Transverse colon (tissue), 4 donors: Measurements from ENCODE around the gene SLC25A51. TPM values are rescaled to one million over a fixed set of nuclear protein-coding genes. Genes with fewer than 3 reads are reported as not detected.

ENCODE experiments used
- DNase-seq: peaks from one replicate; pipeline ENCODE4 v3.0.0-alpha.2; 2019
- H3K27ac ChIP-seq, 4 donors: fragments of 200-600 bp; sonication (generic); 2 replicates each; pipeline ENCODE4 v1.5.1; 2016 to 2018; ENCODE audit warnings: inconsistent platforms in 4 of 4
- H3K27me3 ChIP-seq: fragments of 200-600 bp; sonication (generic); 2 replicates; pipeline ENCODE4 v1.5.1; 2017; ENCODE audit warnings: inconsistent platforms
- H3K36me3 ChIP-seq, 4 donors: fragments of 200-600 bp; sonication (generic); 2 replicates each; pipeline ENCODE4 v1.5.1; 2017 to 2019; ENCODE audit warnings: inconsistent platforms in 4 of 4
- H3K4me1 ChIP-seq, 4 donors: fragments of 200-600 bp; sonication (generic); 2 replicates each; pipeline ENCODE4 v1.5.1; 2017 to 2020; ENCODE audit warnings: inconsistent platforms in 4 of 4
- H3K4me3 ChIP-seq, 4 donors: fragments of 200-600 bp; sonication (generic); 1 replicate in 1 of 4; 2 replicates in 3 of 4; pipeline versions ENCODE4 v1.5.1 to v1.6.1; 2017 to 2019; ENCODE audit warnings: inconsistent platforms in 4 of 4
- H3K9me3 ChIP-seq, 2 donors: fragments of 200-600 bp; sonication (generic); 2 replicates each; pipeline ENCODE4 v1.5.1; 2017 to 2019; ENCODE audit warnings: inconsistent platforms in 2 of 2
- CTCF ChIP-seq, 5 experiments: fragments of 200-600 bp in 3 of 5; fragments of 450-650 bp in 2 of 5; sonication (generic) in 3 of 5; IDR thresholded peaks; 1 replicate in 2 of 5; 2 replicates in 3 of 5; pipeline ENCODE4 v1.5.1; 2016 to 2017; ENCODE audit warnings: antibody characterized with exemption in 5 of 5, inconsistent platforms in 3 of 5, mild to moderate bottlenecking in 2 of 5, moderate library complexity in 1 of 5
- EP300 ChIP-seq: sonication (generic); formaldehyde crosslinking; IDR thresholded peaks from one replicate; pipeline ENCODE4 v1.6.1; 2017; ENCODE audit warnings: antibody characterized with exemption, low read depth
- POLR2A ChIP-seq: fragments of 450-650 bp; IDR thresholded peaks from one replicate; pipeline ENCODE4 v1.6.1; 2016; ENCODE audit warnings: antibody characterized with exemption, mild to moderate bottlenecking, moderate library complexity
- POLR2AphosphoS5 ChIP-seq, 3 donors: sonication (generic); formaldehyde crosslinking; IDR thresholded peaks; one replicate each; pipeline ENCODE4 v1.6.1; 2016; ENCODE audit warnings: antibody characterized with exemption in 3 of 3
- WGBS, 2 donors: methylation state at CpG; one replicate each; pipeline ENCODE4 v1.1.5; 2018; ENCODE audit warnings: low coverage in 1 of 2; 5-methylcytosine and 5-hydroxymethylcytosine counted together
- in situ Hi-C, 4 donors: fragments of 200-750 bp; cut with MboI; loops; one replicate each; pipeline versions ENCODE4 v1.15.0 to v1.15.1; 2017; ENCODE audit warnings: low sequenced_read_pairs in 3 of 4, low pct_ligation_motif_present in 1 of 4, low pct_unique_long_range_greater_than_20kb in 1 of 4
- intact Hi-C: fragments of 100-400 bp; cut with DNase I; formaldehyde crosslinking; loops from one replicate; pipeline ENCODE4 v1.15.1; 2023; ENCODE audit warnings: low total_unique reads
- total RNA-seq, 4 donors: library from RNA; depleted of rRNA; stranded (reverse); fragments of >200 nt; gene quantifications; one replicate each; pipeline ENCODE4 v1.1.0, GENCODE V29; 2016

The SLC25A51 gene
- total RNA-seq, 4 donors from 2014 or later = 15.7 to 30.0 (median 24.1) TPM

- Histone ChIP-seq H3K4me1 (peaks cover 6 to 13% (median 8%) of the 10 kb centered on the region in 4 donors), H3K27ac (no peak overlapping the region), H3K27me3 (no peaks in the 10 kb centered on the region), H3K9me3 (no peaks in the 10 kb centered on the region), H3K4me3 (no peak overlapping the region), H3K36me3 (peaks cover 0 to 5% (median 2%) of the 10 kb centered on the region in 4 donors)
- no peak for DNase-seq
- 80% methylated on average over 9 of the region's 9 CpGs; no CpG with 5 or more reads in 1 of the 2 donors for WGBS, 2 donors
- in situ Hi-C loops (no loop called here), intact Hi-C loops (no loop called here)
- TF ChIP-seq POLR2A = no peak
- no peak for TF ChIP-seq EP300
- no peak for TF ChIP-seq CTCF (IDR thresholded peaks at IDR 0.05)
- no peak for TF ChIP-seq POLR2AphosphoS5 (IDR thresholded peaks at IDR 0.05)
Observed at GRCh38 chr9:37944671-37945481, 40.9 kb upstream of the SLC25A51 start.

- Histone ChIP-seq H3K4me1 (peaks cover 6 to 13% (median 8%) of the 10 kb centered on the region in 4 donors), H3K36me3 (peaks cover 0 to 5% (median 2%) of the 10 kb centered on the region in 4 donors), H3K9me3 (no peaks in the 10 kb centered on the region), H3K27ac (peak overlapping the region in 1 of 4 donors; percentile 19), H3K4me3 (no peak overlapping the region), H3K27me3 (no peaks in the 10 kb centered on the region)
- no peak for DNase-seq
- intact Hi-C loops = no loop called here
- TF ChIP-seq CTCF (IDR thresholded peaks at IDR 0.05) (no peak), POLR2AphosphoS5 (IDR thresholded peaks at IDR 0.05) (no peak), EP300 (no peak), POLR2A (no peak)
- 75 to 93% methylated on average over 3 to 7 of the region's 7 CpGs for WGBS, 2 donors
- in situ Hi-C loops = no loop called here
Observed at GRCh38 chr9:37944266-37944650, 40.3 kb upstream of the SLC25A51 start.

- Histone ChIP-seq H3K27me3 (no peaks in the 10 kb centered on the region), H3K27ac (peak overlapping the region in 2 of 4 donors; percentile 7 to 19), H3K9me3 (no peaks in the 10 kb centered on the region), H3K4me3 (no peak overlapping the region), H3K4me1 (peaks cover 6 to 19% (median 11%) of the 10 kb centered on the region in 4 donors), H3K36me3 (peaks cover 0 to 5% (median 2%) of the 10 kb centered on the region in 4 donors)
- intact Hi-C loops (no loop called here), in situ Hi-C loops (no loop called here)
- no peak for DNase-seq
- TF ChIP-seq EP300 = no peak
- no peak for TF ChIP-seq CTCF (IDR thresholded peaks at IDR 0.05)
- TF ChIP-seq POLR2AphosphoS5 (IDR thresholded peaks at IDR 0.05) = no peak
- no peak for TF ChIP-seq POLR2A
- WGBS, 2 donors = 69 to 70% methylated on average over 2 to 9 of the region's 12 CpGs
Observed at GRCh38 chr9:37943345-37944265, 39.7 kb upstream of the SLC25A51 start.
